Activated CD8-positive, alpha-beta memory T cell treated with anti-CD3 and anti-CD28 coated beads for 1 hour (primary cell): ENCODE data around the gene RNU6-1.

Experiments
- DNase-seq, 2 donors: peaks; one replicate each; pipeline ENCODE4 v3.0.0-alpha.2; 2020; ENCODE audit warnings: low read depth in 1 of 2; ENCODE audit errors: extremely low read depth in 1 of 2

RNU6-1 gene

GRCh38 chr15:67834581-67835296 is 5.1 kb downstream of the RNU6-1 start:
- DNase-seq, result no peak

- no peak for DNase-seq
These were observed 5.9 kb downstream of the RNU6-1 start for GRCh38 chr15:67833710-67834511.

GRCh38 chr15:67832897-67833709 is 6.7 kb downstream of the RNU6-1 start:
- DNase-seq, result no peak

- no peak for DNase-seq
These were observed 7.8 kb downstream of the RNU6-1 start for GRCh38 chr15:67832031-67832551.

- no peak for DNase-seq
These were observed 8.5 kb downstream of the RNU6-1 start for GRCh38 chr15:67831363-67831762.

GRCh38 chr15:67829647-67830504 is 10.0 kb downstream of the RNU6-1 start:
- no peak for DNase-seq

- DNase-seq, result no peak
These were observed 10.7 kb downstream of the RNU6-1 start for GRCh38 chr15:67828969-67829646.

- DNase-seq, result no peak
These were observed 11.4 kb downstream of the RNU6-1 start for GRCh38 chr15:67828278-67828968.

GRCh38 chr15:67827562-67828277 is 12.1 kb downstream of the RNU6-1 start:
- no peak for DNase-seq

- DNase-seq, result no peak
These were observed 12.9 kb downstream of the RNU6-1 start for GRCh38 chr15:67826717-67827561.

- no peak for DNase-seq
These were observed 13.7 kb downstream of the RNU6-1 start for GRCh38 chr15:67825881-67826716.

GRCh38 chr15:67824976-67825880 is 14.6 kb downstream of the RNU6-1 start, which contains the start of gene SKOR1:
Gene SKOR1, plus strand, starts transcription at chr15:67825509. Its CDS starts 94 bp downstream, at chr15:67825603.
- DNase-seq, result no peak

- no peak for DNase-seq
These were observed 15.5 kb downstream of the RNU6-1 start for GRCh38 chr15:67824197-67824968.

GRCh38 chr15:67823314-67824196 is 16.3 kb downstream of the RNU6-1 start:
- no peak for DNase-seq
